Spleen (tissue), 11 donors: ENCODE data around the gene SCRN3. TPM values are rescaled to one million over a fixed set of nuclear protein-coding genes. Genes with fewer than 3 reads are reported as not detected.

Source experiments
- DNase-seq: peaks from one replicate; pipeline ENCODE4 v3.0.0-alpha.2; 2020
- H3K27ac ChIP-seq, 8 donors: fragments of 200-600 bp; sonication (generic) in 7 of 8; 1 replicate in 4 of 8; 2 replicates in 4 of 8; pipeline versions ENCODE4 v1.5.0 to v1.8.0; 2016 to 2021; ENCODE audit warnings: inconsistent platforms in 4 of 8, mild to moderate bottlenecking in 4 of 8, moderate library complexity in 1 of 8
- H3K27me3 ChIP-seq, 7 donors: fragments of 200-600 bp; sonication (generic) in 6 of 7; replicated peaks in 1 of 7; 1 replicate in 4 of 7; 2 replicates in 3 of 7; pipeline versions ENCODE4 v1.5.0 to v1.8.0; 2016 to 2021; ENCODE audit warnings: inconsistent platforms in 3 of 7, mild to moderate bottlenecking in 1 of 7
- H3K36me3 ChIP-seq, 6 donors: fragments of 200-600 bp; sonication (generic) in 5 of 6; 1 replicate in 4 of 6; 2 replicates in 2 of 6; pipeline versions ENCODE4 v1.5.0 to v1.8.0; 2016 to 2021; ENCODE audit warnings: inconsistent platforms in 2 of 6
- H3K4me1 ChIP-seq, 6 donors: fragments of 200-600 bp; sonication (generic) in 5 of 6; 1 replicate in 3 of 6; 2 replicates in 3 of 6; pipeline versions ENCODE4 v1.5.0 to v1.8.0; 2016 to 2021; ENCODE audit warnings: inconsistent platforms in 3 of 6
- H3K4me3 ChIP-seq, 8 donors: fragments of 200-600 bp; sonication (generic) in 7 of 8; 1 replicate in 4 of 8; 2 replicates in 4 of 8; pipeline versions ENCODE4 v1.5.0 to v1.8.0; 2016 to 2021; ENCODE audit warnings: inconsistent platforms in 4 of 8, mild to moderate bottlenecking in 4 of 8, moderate library complexity in 2 of 8
- H3K9me3 ChIP-seq, 8 donors: fragments of 200-600 bp; sonication (generic) in 7 of 8; 1 replicate in 4 of 8; 2 replicates in 4 of 8; pipeline versions ENCODE4 v1.5.0 to v1.8.0; 2016 to 2021; ENCODE audit warnings: inconsistent platforms in 4 of 8
- POLR2A ChIP-seq, 3 donors: fragments of 450-650 bp; IDR thresholded peaks; one replicate each; pipeline ENCODE4 v1.5.1; 2017; ENCODE audit warnings: antibody characterized with exemption in 3 of 3, mild to moderate bottlenecking in 1 of 3
- POLR2AphosphoS5 ChIP-seq, 3 donors: sonication (generic); formaldehyde crosslinking; IDR thresholded peaks; one replicate each; pipeline ENCODE4 v1.5.1; 2017; ENCODE audit warnings: antibody characterized with exemption in 3 of 3
- WGBS, 5 donors: extraction: QIAGEN DNeasy Blood & Tissue Kit in 3 of 5; methylation state at CpG; one replicate each; pipeline versions ENCODE4 v1.1.5 to v1.1.7; 2013 to 2018; 5-methylcytosine and 5-hydroxymethylcytosine counted together
- intact Hi-C: fragments of 100-400 bp; cut with DNase I; formaldehyde crosslinking; loops from one replicate; pipeline ENCODE4 v1.15.0; 2023; ENCODE audit warnings: low total_unique reads
- polyA plus RNA-seq, 3 donors: library from polyadenylated mRNA; stranded (reverse); fragments of 200-250 nt; gene quantifications; one replicate each; pipeline ENCODE4 v1.2.1, GENCODE V29; 2013
- total RNA-seq, 7 donors: library from RNA; depleted of rRNA in 3 of 7; stranded (reverse); fragments of >200 nt in 3 of 7; fragmentation: NEBNext Ultra II Directional in 4 of 7; extraction: Animal tissue kit (Norgen Biotek cat#: 25700) in 4 of 7; gene quantifications; one replicate each; pipeline versions ENCODE4 v1.1.0 to v1.2.1, GENCODE V29; 2016 to 2021
- TF ChIP-seq, protein P1 (sequence below), 11 experiments: fragments of 200-600 bp in 7 of 11; fragments of 450-650 bp in 4 of 11; sonication (generic) in 4 of 11; IDR thresholded peaks in 8 of 11; conservative IDR thresholded peaks in 3 of 11; 1 replicate in 7 of 11; 2 replicates in 4 of 11; pipeline versions ENCODE4 v1.4.0 to v1.8.0; 2016 to 2021; ENCODE audit warnings: antibody characterized with exemption in 11 of 11, inconsistent platforms in 4 of 11, mild to moderate bottlenecking in 1 of 11
- donor health status: healthy with polysubstance abuse.
- donor health status: DM: no; HTN: no; CAD: no; lungs with moderate emphysema.
- donor health status: DM: no; HTN: no; CAD: no.
- donor health status: Bipolar disorder and iron deficiency.
- donor health status: healthy.
- donor health status: DM: no; HTN: no; CAD: no.
- donor health status: DM: yes; HTN: yes; CAD: no.

The SCRN3 gene
- total and polyA plus RNA-seq, 10 donors = 8.4 to 24.9 (median 19.0) TPM

GRCh38 chr2:174445248-174445647 is 49.7 kb downstream of the SCRN3 start:
- 85 to 94% (median 88%) methylated on average over 3 of the region's 3 CpGs for WGBS, 5 donors
- H3K9me3 ChIP-seq = no peaks in the 10 kb centered on the region
- TF ChIP-seq POLR2AphosphoS5 (IDR thresholded peaks at IDR 0.05) (no peak), POLR2A (IDR thresholded peaks at IDR 0.05) (no peak)
- TF ChIP-seq, protein P1, sequence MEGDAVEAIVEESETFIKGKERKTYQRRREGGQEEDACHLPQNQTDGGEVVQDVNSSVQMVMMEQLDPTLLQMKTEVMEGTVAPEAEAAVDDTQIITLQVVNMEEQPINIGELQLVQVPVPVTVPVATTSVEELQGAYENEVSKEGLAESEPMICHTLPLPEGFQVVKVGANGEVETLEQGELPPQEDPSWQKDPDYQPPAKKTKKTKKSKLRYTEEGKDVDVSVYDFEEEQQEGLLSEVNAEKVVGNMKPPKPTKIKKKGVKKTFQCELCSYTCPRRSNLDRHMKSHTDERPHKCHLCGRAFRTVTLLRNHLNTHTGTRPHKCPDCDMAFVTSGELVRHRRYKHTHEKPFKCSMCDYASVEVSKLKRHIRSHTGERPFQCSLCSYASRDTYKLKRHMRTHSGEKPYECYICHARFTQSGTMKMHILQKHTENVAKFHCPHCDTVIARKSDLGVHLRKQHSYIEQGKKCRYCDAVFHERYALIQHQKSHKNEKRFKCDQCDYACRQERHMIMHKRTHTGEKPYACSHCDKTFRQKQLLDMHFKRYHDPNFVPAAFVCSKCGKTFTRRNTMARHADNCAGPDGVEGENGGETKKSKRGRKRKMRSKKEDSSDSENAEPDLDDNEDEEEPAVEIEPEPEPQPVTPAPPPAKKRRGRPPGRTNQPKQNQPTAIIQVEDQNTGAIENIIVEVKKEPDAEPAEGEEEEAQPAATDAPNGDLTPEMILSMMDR (IDR thresholded peaks at IDR 0.05 in 8 of 11, conservative IDR thresholded peaks at IDR 0.05 in 3 of 11) = no peak
- H3K27ac ChIP-seq = no peak overlapping the region
- no peak overlapping the region for H3K4me3 ChIP-seq
- no peaks in the 10 kb centered on the region for H3K4me1 ChIP-seq
- no peak for DNase-seq
- peaks cover 0 to 65% (median 7%) of the 10 kb centered on the region in 6 donors for H3K36me3 ChIP-seq
- H3K27me3 ChIP-seq = no peaks in the 10 kb centered on the region
- intact Hi-C loops = no loop called here

- WGBS, 5 donors = 96 to 98% (median 97%) methylated on average over 4 of the region's 4 CpGs
- Histone ChIP-seq H3K27me3 (no peaks in the 10 kb centered on the region), H3K4me1 (no peaks in the 10 kb centered on the region), H3K4me3 (no peak overlapping the region), H3K27ac (no peak overlapping the region), H3K36me3 (peaks cover 0 to 63% (median 7%) of the 10 kb centered on the region in 6 donors), H3K9me3 (no peaks in the 10 kb centered on the region)
- intact Hi-C loops = no loop called here
- DNase-seq = no peak
- TF ChIP-seq POLR2A (IDR thresholded peaks at IDR 0.05) (no peak), POLR2AphosphoS5 (IDR thresholded peaks at IDR 0.05) (no peak)
- TF ChIP-seq, protein P1 (IDR thresholded peaks at IDR 0.05 in 8 of 11, conservative IDR thresholded peaks at IDR 0.05 in 3 of 11) = no peak
Observed at GRCh38 chr2:174446531-174446930, 51.0 kb downstream of the SCRN3 start.

- intact Hi-C loops = no loop called here
- Histone ChIP-seq H3K36me3 (peaks cover 0 to 61% (median 7%) of the 10 kb centered on the region in 6 donors), H3K27ac (no peak overlapping the region), H3K27me3 (no peaks in the 10 kb centered on the region), H3K9me3 (no peaks in the 10 kb centered on the region), H3K4me3 (no peak overlapping the region), H3K4me1 (no peaks in the 10 kb centered on the region)
- no peak for TF ChIP-seq POLR2AphosphoS5 (IDR thresholded peaks at IDR 0.05)
- TF ChIP-seq, protein P1 (IDR thresholded peaks at IDR 0.05 in 8 of 11, conservative IDR thresholded peaks at IDR 0.05 in 3 of 11) = no peak
- no peak for TF ChIP-seq POLR2A (IDR thresholded peaks at IDR 0.05)
- 85 to 96% (median 90%) methylated on average over 2 of the region's 2 CpGs for WGBS, 5 donors
- DNase-seq = no peak
Observed at GRCh38 chr2:174449033-174449432, 53.5 kb downstream of the SCRN3 start.

GRCh38 chr2:174450021-174450816 is 54.7 kb downstream of the SCRN3 start:
- Histone ChIP-seq H3K4me3 (no peak overlapping the region), H3K27me3 (no peaks in the 10 kb centered on the region), H3K36me3 (peaks cover 0 to 52% (median 4%) of the 10 kb centered on the region in 6 donors), H3K4me1 (no peaks in the 10 kb centered on the region), H3K9me3 (no peaks in the 10 kb centered on the region), H3K27ac (no peak overlapping the region)
- DNase-seq = no peak
- intact Hi-C loops = no loop called here
- TF ChIP-seq, protein P1 (IDR thresholded peaks at IDR 0.05 in 8 of 11, conservative IDR thresholded peaks at IDR 0.05 in 3 of 11) = no peak
- no peak for TF ChIP-seq POLR2AphosphoS5 (IDR thresholded peaks at IDR 0.05)
- TF ChIP-seq POLR2A (IDR thresholded peaks at IDR 0.05) = no peak
- 85 to 90% (median 88%) methylated on average over 4 of the region's 4 CpGs for WGBS, 5 donors
